A673 (cell line): ENCODE data around the gene BEND6.

ENCODE experiments used
- CTCF ChIP-seq: fragments of 300-800, 200-600 bp; sonication (generic); conservative IDR thresholded peaks from 2 replicates; pipeline ENCODE4 v1.5.1; 2017; ENCODE audit warnings: low read depth, mild to moderate bottlenecking, antibody characterized with exemption, low read length, moderate library complexity, mixed read lengths
- EZH2 ChIP-seq: fragments of 200-600 bp; sonication (generic); IDR thresholded peaks from 2 replicates; pipeline ENCODE4 v1.6.1; 2017; ENCODE audit warnings: borderline replicate concordance, low read depth, mild to moderate bottlenecking, mixed read lengths, antibody characterized with exemption, low read length; ENCODE audit not compliant: poor library complexity, severe bottlenecking

GRCh38 chr6:56954403-56955170 lies at the start of gene BEND6:
- TF ChIP-seq CTCF (no peak), EZH2 (no peak)
